ENCODE results near the gene RUVBL1.

- TF ChIP-seq, protein P1, sequence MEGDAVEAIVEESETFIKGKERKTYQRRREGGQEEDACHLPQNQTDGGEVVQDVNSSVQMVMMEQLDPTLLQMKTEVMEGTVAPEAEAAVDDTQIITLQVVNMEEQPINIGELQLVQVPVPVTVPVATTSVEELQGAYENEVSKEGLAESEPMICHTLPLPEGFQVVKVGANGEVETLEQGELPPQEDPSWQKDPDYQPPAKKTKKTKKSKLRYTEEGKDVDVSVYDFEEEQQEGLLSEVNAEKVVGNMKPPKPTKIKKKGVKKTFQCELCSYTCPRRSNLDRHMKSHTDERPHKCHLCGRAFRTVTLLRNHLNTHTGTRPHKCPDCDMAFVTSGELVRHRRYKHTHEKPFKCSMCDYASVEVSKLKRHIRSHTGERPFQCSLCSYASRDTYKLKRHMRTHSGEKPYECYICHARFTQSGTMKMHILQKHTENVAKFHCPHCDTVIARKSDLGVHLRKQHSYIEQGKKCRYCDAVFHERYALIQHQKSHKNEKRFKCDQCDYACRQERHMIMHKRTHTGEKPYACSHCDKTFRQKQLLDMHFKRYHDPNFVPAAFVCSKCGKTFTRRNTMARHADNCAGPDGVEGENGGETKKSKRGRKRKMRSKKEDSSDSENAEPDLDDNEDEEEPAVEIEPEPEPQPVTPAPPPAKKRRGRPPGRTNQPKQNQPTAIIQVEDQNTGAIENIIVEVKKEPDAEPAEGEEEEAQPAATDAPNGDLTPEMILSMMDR (IDR thresholded peaks at IDR 0.05 in 4 of 5, conservative IDR thresholded peaks at IDR 0.05 in 1 of 5), result no peak
- TF ChIP-seq POLR2A (IDR thresholded peaks at IDR 0.05), result peak in 1 of 2 donors; percentile 50
Observed at GRCh38 chr3:128054367-128054766, 69.2 kb downstream of the RUVBL1 start.

Measured in gastrocnemius medialis (tissue), 4 donors.